NCI-H446 (cell line): Measurements from ENCODE around the gene SPTAN1.
"Not testable (repeated sequence)": the region's sequence is repeated elsewhere in the genome, so short reads cannot be mapped to it uniquely, and the experiment has no call there.

Source experiments
- DNase-seq, 2 experiments: peaks; one replicate each; lab custom pipeline; 2025; lab: John Stamatoyannopoulos, UW

Gene SPTAN1

DNA sequence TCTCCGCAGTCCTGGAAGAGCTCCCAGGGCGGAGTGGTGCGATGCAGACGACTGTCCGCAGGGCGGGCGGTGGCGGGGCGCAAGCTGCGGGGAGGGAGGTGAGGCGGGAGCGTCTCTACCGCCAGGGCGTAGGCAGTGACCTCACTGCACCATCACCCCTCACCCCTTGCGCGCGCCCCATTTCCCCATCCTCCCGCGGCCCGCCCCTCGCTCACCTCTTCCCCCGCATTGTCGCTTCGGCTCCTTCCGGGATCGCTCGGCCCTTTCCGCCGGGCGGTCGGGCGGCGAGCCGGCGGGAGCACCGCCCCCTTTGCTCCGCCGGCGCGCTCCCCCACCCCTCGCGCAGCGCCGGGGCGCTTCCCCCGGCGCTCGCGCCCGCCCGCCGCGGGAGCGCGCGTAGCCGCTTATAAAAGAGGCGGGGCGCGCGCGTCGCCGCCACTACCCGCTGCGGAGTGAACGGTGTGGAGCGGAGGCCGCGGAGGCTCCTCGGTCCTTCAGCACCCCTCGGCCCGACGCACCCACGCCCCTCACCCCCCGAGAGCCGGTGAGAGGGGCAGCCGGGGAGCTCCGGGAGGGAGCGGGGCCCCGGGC lies at the start of gene SPTAN1:
TSS of gene SPTAN1 (plus strand) at position 435 of the 591 bp plus-strand sequence. CDS start 14,154 bp downstream, outside the sequence.
- peak; percentile 60 to 89 for DNase-seq

DNA sequence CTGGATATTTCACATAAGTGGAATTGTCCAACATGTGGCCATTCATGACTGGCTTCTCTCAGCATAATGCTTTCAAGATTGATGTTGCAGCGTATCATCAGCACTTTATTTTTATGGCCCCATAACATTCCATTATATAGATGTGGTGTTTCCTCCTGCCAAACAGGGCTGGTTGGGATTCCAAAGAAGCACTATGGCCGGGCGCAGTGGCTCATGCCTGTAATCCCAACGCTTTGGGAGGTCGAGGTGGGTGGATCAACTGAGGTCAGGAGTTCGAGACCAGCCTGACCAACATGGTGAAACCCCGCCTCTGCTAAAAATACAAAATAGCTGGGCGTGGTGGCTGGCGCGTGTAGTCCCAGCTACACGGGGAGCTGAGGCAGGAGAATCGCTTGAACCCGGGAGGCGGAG lies 49.0 kb upstream of the SPTAN1 start:
- DNase-seq = not testable (repeated sequence)

DNA sequence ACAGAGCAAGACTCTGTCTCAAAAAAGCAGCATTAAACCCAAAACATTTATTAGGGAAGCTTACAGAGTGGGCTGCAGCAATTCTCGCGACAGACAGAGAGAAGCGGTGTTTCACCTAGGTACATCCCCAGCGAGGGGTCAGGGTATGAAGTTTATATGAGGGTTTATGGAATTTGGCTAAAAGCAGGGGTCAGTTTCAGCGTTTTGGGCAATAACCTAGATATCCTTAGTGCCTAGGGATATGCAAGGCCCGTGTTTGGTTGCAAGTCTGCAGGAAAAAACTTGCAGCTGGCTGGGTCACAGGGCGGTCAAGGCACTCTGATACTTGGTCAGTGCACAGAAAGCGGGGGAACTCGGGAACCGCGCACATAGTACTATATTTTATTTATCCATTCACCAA lies 48.5 kb upstream of the SPTAN1 start:
- no peak for DNase-seq

DNA sequence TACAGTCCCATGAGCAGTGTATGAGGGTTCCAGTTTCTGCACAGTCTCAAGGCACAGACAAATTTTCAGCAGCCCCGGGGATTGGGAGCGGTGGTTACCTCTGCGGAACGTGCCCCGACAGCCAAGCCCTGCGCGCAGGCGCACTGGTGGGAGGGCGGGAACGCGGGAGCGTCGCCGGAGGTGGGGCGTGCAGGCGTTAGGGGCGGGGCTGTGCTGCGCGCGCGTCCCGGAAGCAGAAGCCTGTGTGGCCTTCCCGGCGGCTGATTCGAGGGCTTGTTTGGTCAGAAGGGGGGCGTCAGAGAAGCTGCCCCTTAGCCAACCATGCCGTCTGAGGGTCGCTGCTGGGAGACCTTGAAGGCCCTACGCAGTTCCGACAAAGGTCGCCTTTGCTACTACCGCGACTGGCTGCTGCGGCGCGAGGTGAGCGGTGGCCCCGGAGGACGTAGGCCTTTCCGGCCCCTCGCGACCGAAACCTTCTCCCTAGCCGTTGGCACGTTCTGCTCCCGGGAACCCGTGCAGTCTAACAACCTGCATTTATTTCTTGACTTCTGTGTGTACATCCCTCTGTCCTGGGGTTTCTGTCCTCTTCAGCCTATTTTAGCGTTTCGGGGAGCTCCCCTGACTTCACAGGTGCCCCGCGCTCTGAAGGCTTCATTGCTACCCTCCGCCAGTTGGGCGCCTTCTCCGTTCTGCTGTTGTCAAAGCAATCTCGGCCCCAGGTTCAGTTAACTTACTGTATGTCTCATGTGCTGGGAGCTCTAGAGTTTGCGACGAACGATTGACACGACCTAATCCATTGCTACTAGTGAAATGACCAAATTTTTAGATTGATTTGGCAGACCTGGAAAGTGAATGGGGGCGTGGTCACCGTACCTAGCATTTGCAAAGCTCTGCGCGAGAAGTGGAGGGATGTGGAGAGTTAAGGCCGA lies 47.6 kb upstream of the SPTAN1 start, which contains the start of gene GLE1:
TSS of gene GLE1 (plus strand) at position 235 of the 929 bp plus-strand sequence. CDS start at position 322, 87 bp downstream.
- DNase-seq = peak; percentile 81 to 93

DNA sequence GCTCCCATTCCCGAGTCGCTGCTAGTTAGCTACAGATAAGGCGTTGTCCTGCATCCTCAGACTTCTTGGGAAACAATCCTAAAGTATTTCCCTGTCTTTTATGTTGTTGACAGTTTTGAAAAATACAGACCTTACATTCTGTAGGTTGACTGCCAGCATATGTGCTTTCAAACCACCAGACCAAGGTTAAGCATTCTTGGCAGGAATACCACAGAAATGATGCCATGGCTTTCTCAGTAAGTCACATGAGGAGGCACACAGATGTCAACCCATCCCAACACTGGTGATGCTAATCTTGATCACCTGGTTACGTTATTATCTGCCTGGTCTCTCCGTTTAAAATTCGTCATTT lies 47.0 kb upstream of the SPTAN1 start:
- peak in 1 of 2 experiments; percentile 3 for DNase-seq

DNA sequence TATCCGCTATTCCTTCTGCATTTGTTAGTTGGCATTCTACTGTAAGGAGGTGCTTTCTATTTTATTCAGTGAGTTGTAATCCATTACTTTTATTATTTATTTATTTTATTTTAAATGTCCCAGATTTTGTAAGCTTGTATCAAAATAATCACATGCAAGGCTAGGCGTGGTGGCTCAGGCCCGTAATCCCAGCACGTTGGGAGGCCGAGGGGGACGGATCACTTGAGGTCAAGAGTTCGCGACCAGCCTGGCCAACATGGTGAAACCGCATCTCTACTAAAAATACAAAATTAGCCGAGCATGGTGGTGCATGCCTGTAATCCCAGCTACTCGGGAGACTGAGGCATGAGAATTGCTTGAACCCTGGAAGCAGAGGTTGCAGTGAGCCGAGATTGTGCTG lies 46.5 kb upstream of the SPTAN1 start:
- DNase-seq = not testable (repeated sequence)

DNA sequence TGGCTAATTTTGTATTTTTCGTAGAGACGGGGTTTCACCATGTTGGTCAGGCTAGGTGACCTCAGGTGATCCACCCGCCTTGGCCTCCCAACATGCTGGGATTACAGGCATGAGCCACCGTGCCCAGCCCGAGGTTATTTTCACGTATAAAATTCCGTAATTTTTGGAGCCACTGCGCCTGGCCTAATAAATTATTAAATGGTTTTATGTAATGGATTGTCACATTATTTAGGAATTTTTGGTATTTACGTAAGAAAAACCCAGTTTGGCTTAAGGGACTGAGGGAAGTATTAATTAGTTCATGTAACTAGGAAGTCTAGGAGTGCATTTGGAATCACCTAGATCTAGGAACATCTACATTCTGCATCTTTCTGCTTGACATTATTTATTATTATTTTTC lies 39.6 kb upstream of the SPTAN1 start:
- DNase-seq = no peak

DNA sequence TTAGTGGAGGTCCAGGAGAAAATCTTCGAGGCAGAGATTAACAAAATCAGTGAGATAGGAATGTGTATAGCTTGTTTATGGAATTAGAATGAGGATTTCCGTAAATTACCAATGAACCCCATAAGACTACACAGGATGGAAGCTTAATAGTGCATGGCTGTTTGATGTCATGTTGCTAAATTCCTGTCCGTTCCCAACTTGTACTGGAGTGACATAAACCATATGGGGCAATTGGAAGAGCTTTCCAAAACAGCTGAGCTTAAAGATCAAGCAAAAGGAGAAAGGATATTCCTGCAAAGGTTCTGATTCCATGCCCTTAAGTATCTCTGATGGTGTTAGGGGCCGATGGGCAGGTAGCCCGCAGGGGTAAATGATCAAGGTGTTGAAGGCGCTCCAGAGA lies 30.4 kb upstream of the SPTAN1 start:
- DNase-seq = no peak

DNA sequence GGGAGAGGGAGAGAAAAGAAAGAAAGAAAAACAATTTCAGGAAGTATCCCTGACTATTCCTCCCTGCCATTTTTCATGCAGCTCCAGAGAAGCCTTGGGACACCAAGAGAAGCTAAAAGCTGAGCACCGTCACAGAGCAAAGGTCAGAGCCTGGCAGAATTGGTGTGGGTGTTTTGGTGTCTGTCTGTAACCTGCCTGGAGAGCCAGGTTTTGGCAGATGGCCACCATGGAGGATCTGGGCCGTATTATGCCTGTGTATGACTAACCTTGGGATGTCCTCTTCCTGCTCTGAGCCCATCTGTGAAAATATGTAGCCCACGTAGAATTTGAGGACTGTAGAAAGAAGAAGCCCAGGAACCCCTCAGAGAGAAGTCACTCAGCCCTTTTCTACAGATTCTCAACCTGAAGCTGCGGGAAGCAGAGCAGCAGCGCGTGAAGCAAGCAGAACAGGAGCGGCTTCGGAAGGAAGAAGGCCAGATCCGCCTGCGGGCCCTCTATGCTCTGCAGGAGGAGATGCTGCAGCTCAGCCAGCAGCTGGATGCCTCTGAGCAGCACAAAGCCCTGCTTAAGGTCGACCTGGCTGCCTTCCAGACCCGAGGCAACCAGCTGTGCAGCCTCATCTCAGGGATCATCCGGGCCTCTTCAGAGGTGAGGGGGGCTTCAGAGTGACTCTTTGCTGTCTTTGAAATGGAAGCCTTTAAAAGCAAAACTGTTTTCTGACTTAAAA lies 29.0 kb upstream of the SPTAN1 start:
- DNase-seq = no peak

DNA sequence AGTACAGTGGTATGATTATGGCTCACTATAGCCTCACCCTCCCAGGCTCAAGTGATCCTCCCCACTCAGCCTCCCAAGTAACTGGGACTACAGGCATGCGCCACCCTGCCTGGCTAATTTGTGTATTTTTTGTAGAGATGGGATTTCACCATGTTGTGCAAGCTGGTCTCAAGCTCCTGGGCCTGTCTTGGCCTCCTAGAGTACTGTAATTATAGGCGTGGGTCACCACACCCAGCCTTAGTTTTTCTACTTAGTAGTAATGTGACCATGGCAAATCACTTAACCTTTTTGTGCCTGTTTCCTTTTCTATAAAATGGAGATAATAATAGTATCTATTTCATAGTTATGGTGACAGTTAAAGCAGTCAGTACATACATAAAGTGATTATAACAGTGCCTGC lies 25.7 kb upstream of the SPTAN1 start:
- DNase-seq = no peak

DNA sequence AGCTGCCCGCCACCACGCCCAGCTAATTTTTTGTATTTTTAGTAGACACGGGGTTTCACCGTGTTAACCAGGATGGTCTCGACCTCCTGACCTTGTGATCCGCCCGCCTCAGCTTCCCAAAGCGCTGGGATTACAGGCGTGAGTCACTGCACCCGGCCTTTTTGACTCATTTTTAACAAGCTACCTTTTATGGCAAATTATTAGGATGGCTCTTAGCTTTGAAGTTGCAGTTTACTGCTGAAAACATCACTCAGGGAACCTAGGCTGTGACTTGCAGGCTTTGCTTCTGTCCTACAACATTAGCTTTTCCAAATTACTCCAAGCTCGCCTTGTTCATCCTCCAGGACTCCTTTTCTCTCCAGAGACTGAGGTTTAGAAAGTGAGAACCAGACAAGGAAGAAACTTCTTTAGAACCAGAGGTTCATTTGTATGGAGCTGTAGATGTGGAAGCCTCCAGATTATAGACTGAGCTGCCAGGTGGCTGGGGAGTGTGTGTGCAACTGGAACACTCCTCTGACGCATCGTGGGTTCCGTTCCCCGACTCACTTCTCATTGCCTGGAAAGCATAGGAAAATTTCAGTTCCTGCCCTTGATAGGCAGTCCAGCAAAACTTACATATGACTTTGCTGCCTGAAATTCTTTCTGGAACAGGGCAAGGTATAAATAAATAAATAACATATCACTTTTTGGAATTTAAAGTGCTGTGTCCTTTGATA lies 23.8 kb upstream of the SPTAN1 start:
- no peak for DNase-seq

DNA sequence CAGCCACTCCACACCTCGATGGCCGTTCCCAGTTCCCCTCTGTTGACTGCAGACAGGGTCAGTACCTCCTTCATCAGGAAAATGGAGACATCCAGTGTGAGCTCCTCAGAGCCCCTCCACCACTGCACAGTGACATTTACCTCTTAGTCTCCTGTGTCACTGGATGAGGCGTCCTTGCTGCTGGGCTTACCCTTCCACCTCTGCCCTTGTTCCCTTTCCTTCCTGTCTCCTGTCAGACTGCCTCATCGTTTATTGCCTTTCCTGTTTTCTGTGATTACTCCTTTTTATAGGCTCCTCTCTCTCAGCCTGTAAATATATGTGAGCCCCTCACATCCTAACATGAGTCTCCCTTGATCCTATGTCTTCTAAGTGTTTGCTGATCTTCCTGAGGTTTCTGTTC lies 23.2 kb upstream of the SPTAN1 start:
- DNase-seq = no peak

DNA sequence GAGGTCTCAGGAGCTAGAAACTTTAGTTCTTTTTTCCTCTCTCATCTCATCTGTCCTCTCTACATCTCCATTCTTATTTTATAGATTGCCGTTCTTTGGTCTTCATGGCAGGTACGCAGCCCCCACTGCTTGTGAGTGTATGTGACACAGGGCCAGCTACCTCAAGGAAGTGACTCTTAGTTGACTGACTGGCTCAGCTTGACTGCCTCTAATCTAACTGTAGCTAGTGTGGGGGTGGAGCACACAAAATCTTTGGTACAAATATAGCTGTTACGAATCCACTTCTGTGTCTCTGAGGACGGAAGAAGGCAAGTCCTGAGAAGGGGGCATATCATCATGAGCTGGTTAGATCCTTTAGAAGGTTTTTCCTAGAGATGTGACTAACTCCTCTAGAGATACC lies 19.8 kb upstream of the SPTAN1 start:
- no peak for DNase-seq

DNA sequence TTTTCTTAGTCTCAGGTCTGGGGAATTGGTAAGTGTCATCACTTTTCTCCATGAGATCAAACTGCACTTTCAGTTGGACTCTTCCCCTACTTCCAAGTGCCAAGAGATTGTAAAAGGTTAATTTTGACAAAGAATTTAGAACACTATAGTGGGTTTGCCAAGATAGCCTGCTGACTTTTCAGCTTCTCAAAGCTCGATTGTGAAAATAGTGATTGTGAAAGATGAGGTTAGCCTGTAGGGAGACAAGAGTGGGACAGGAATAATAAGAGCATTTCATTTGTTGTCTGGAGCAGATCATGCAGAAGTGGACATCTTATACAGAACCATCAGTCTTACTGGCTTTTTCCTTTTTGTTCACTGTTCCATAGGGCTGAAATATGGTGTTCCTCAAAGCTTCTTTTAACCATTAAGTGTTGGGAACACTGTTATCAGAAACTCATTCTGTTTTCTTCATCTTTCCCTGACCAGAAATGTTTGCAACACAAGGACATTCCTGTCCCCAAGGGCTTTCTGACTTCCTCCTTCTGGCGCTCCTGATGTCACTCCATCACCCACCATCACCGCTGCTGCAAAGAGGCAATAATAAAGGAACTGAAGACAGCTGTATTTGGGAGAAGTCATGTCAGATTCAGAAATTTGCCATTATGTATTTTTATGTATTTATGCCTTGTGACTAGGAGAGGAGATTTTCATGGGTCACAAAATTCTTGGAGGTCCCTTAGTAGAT lies 11.6 kb upstream of the SPTAN1 start:
- DNase-seq = no peak

DNA sequence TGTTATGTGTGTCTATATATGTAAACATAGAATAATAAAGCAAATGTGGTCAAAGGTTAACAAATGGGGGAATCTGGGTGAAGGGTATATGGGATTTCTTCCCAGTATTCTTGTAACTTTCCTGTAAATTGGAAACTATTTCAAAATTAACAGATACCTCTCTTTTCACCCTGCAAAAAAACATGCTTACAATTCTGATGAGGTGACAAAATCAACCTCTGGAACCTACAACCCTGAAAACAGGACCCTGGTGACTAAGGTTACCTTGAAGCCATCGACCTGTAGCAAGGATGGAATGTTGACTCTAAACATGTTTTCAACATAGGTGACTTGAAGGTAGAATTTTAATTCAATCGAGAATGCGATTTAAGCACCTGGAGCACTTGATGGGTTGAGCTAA lies 5.9 kb upstream of the SPTAN1 start:
- no peak for DNase-seq

DNA sequence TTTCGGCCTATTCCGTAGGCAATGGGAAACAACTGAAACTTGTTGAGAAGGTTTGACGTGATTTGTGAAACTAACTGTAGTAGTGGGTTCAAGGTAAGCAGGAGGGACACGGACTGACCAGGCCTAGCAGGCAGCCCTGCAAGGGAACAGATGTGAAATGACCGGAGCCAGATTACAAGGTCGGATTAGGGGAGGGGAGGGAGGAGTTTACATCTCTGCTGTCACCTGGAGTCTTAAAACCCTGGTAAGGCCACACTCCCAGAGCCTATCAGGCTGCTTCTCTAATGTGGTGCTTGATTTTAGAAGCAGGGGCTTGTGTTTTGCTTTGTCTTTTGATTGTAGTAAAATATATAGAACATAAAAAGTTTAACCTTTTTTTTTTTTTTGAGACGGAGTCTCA lies 3.5 kb upstream of the SPTAN1 start:
- no peak for DNase-seq

DNA sequence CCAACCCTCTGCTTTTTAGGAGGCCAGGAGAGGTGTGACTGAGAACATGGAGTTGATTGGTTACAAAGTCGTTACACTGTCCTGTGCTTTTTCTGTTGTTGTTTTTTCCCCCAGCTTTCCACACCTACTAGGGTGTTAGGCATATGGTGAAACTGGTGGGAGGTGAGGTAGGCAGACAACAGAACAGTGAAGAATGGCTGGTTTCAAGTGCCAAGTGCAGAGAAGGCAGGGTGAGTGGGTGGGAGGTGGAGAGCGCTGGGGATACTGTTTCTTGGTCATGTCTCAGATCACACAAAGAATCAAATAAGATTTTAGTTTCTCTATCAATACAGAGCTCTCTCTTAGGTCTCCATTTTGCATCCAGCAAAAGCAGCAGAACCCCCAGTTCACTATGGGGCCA lies 2.2 kb upstream of the SPTAN1 start:
- no peak for DNase-seq

DNA sequence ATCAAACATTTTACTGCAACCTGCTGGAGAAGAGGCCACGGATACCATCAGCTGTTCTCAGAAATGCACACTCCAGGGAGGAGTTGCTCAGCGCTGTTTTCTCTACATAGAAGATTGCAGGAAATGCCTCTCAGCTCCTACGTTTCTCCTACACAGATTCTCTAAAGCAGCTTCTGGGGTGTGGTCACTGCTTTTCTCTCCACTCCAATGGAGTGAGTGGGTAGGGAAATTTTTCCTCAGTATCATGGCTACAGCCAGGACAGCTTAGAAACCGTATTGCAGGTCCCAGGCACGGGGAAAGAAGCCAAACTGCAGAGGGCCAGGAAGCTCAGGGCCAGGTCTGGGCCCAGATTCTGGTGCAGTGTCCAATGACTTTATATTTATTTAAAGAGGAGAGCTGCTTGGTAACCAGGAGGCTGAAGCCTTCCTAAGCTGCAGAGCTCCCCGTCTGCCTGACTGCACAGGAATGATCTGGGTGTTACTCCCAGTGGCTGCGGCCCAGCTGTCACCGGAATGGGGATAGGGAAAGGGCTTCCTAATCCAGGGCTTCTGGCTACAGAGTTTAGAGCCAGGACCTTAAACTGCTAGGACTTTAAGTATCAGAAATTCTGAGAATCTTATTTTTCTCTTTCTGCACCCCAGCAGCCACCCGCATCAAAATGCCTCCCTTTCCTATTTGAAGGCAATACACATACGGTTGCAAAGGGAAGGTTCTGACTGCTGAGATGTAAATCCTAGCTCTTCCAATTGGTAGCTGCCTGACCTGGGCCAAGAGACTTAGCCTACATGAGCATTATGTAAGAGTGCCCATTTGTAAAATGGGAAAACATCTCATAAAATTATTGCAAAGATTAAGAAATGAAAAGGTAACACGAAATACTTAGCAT lies 1.4 kb upstream of the SPTAN1 start:
- peak in 1 of 2 experiments; percentile 54 for DNase-seq

DNA sequence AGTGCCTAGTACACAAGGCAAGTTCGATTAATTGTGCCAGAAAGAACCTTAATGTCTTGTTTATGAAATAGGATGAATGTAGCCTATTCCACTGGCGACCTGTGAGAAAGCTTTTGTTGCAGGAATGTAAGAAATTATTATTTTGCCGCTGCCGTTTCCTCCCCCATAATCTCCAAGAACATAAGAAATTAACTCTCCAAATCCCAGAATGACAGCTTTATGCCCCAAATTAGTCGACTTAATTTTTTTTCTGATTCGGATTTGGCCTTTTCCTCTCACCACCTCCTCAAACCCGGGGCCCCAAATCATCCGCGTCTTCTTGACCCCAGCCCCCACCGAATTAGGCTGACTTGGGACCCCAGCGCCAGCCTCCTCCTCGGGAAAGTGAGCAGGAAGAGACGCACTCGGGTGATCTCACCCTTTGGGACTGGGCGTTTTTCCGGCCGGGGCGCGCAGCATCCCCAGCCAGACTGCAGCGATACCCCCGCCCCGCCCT lies 682 bp upstream of the SPTAN1 start:
- DNase-seq = peak in 1 of 2 experiments; percentile 31
